GM12878 (cell line): ENCODE data around the gene TMEM191C. TPM values are rescaled to one million over a fixed set of nuclear protein-coding genes. Genes with fewer than 3 reads are reported as not detected.
"Not testable (repeated sequence)": the region's sequence is repeated elsewhere in the genome, so short reads cannot be mapped to it uniquely, and the experiment has no call there.

Experiments
- ATAC-seq: fragments of 200-7000 bp; cut with Tn5 transposase; 3 replicates; pipeline ENCODE4 v1.9.1; 2020; ENCODE audit warnings: mild to moderate bottlenecking, moderate library complexity
- BruUV-seq: library from RNA; stranded (reverse); fragments of 400-500 nt; replicated peaks from 2 replicates; lab custom pipeline; 2021; lab: Mats Ljungman, UMichigan
- CTCF ChIA-PET: fragments of 300-600 bp; sonication (Branson Sonifier 250); formaldehyde crosslinking; extraction: SDS; loops from one replicate; lab custom pipeline; 2021; ENCODE audit warnings: inconsistent platforms; lab: Yijun Ruan, JAX
- POLR2A ChIA-PET: fragments of 350-600 bp; formaldehyde crosslinking; extraction: SDS; loops from one replicate; lab custom pipeline; 2021; ENCODE audit warnings: inconsistent platforms; lab: Charles Lee
- RAD21 ChIA-PET: fragments of 300-600 bp; sonication (Branson Sonifier 250); formaldehyde crosslinking; loops from one replicate; lab custom pipeline; 2023; ENCODE audit warnings: antibody characterized with exemption; ENCODE audit not compliant: unreplicated experiment; lab: Charles Lee
- SMC1A ChIA-PET: fragments of 300-600 bp; sonication (Branson Sonifier 250); formaldehyde crosslinking; loops from one replicate; lab custom pipeline; 2023; ENCODE audit not compliant: unreplicated experiment, uncharacterized antibody; lab: Charles Lee
- DNase-seq: peaks from one replicate; pipeline ENCODE4 v3.0.0-alpha.2; 2011; ENCODE audit warnings: low read depth, low spot score
- FAIRE-seq: peaks from 3 replicates; lab custom pipeline; 2011; peaks lifted over from hg19 to GRCh38; lab: Jason Lieb, UNC
- H2AFZ ChIP-seq: 2 replicates; pipeline ENCODE4 v1.6.0; 2011; ENCODE audit warnings: low read depth, low read length, control low read depth; ENCODE audit not compliant: control insufficient read depth
- H3K27ac ChIP-seq: 2 replicates; pipeline ENCODE4 v1.5.1; 2011; ENCODE audit warnings: control low read depth; ENCODE audit not compliant: control insufficient read depth, insufficient read depth
- H3K27me3 ChIP-seq, 2 experiments: replicated peaks in 1 of 2; 2 replicates each; pipeline versions ENCODE4 v1.6.0 to v1.6.1; 2011; ENCODE audit warnings: low read length in 1 of 2; ENCODE audit not compliant: control insufficient read depth in 2 of 2, insufficient read depth in 2 of 2
- H3K36me3 ChIP-seq, 2 experiments: 2 replicates each; pipeline ENCODE4 v1.5.1; 2011; ENCODE audit warnings: low read length in 1 of 2; ENCODE audit not compliant: control insufficient read depth in 2 of 2, insufficient read depth in 2 of 2
- H3K4me1 ChIP-seq: 2 replicates; pipeline ENCODE4 v1.6.1; 2011; ENCODE audit warnings: mild to moderate bottlenecking, low read length, moderate library complexity, mixed read lengths; ENCODE audit not compliant: control insufficient read depth, insufficient read depth
- H3K4me2 ChIP-seq: 2 replicates; pipeline ENCODE4 v1.6.0; 2011; ENCODE audit warnings: control low read depth; ENCODE audit not compliant: control insufficient read depth, insufficient read depth
- H3K4me3 ChIP-seq: fragments of 200-600 bp; sonication (generic); 2 replicates; pipeline ENCODE4 v1.5.1; 2016
- H3K79me2 ChIP-seq: 2 replicates; pipeline ENCODE4 v1.6.0; 2011; ENCODE audit warnings: low read length; ENCODE audit not compliant: control insufficient read depth, insufficient read depth
- H3K9ac ChIP-seq: 2 replicates; pipeline ENCODE4 v1.8.0; 2011; ENCODE audit warnings: low read length, control low read depth, mixed read lengths; ENCODE audit not compliant: control insufficient read depth, insufficient read depth
- H3K9me3 ChIP-seq: replicated peaks from 3 replicates; pipeline ENCODE4 v1.5.1; 2011; ENCODE audit warnings: mild to moderate bottlenecking, low read length; ENCODE audit not compliant: control insufficient read depth, insufficient read depth
- H4K20me1 ChIP-seq: 2 replicates; pipeline ENCODE4 v1.6.0; 2011; ENCODE audit not compliant: control insufficient read depth, insufficient read depth
- WGBS: methylation state at CpG from one replicate; pipeline ENCODE4 v1.1.6; 2016; ENCODE audit warnings: low lambda C conversion rate; ENCODE audit not compliant: insufficient replicate concordance, insufficient coverage; ENCODE audit errors: missing lambda C conversion rate; 5-methylcytosine and 5-hydroxymethylcytosine counted together
- in situ Hi-C: fragments of 300-500 bp; cut with MboI; formaldehyde crosslinking; loops from 9 replicates; pipeline ENCODE4 v1.14.3; 2018; ENCODE audit warnings: mixed read lengths
- intact Hi-C: fragments of 100-400 bp; cut with micrococcal nuclease; formaldehyde crosslinking; loops from one replicate; pipeline ENCODE4 v1.14.2; 2022; ENCODE audit not compliant: unreplicated experiment
- polyA plus RNA-seq, 11 experiments: library from polyadenylated mRNA; depleted of rRNA in 4 of 11; unstranded in 6 of 11; stranded (reverse) in 5 of 11; fragments of >200 nt; fragmentation: Nextera tagmentation in 4 of 11; fragmentation: Illumina TruSeq in 1 of 11; extraction: Ambion mirVana in 4 of 11; extraction: Trizol in 1 of 11; gene quantifications; 1 replicate in 1 of 11; 2 replicates in 10 of 11; pipeline versions ENCODE4 v1.2.1 to v1.2.3, GENCODE V29; 2011 to 2016; ENCODE audit warnings: inconsistent platforms in 2 of 11, missing spikeins in 2 of 11, low read depth in 1 of 11
- total RNA-seq, 4 experiments: library from RNA; depleted of rRNA in 3 of 4; stranded (reverse); fragments of >200 nt in 3 of 4; fragmentation: Illumina TruSeq in 1 of 4; extraction: Trizol in 1 of 4; gene quantifications; 2 replicates each; pipeline versions ENCODE4 v1.2.1 to v1.2.3, GENCODE V29; 2013 to 2021

TMEM191C gene
- total and polyA plus RNA-seq, 10 of the 15 experiments (the other 5 are each of a cell fraction or from before 2014, with no cell fraction given), result 0.03 to 1.9 (median 0.43) TPM

GRCh38 chr22:21512022-21512421 lies 44.8 kb downstream of the TMEM191C start:
- in situ Hi-C loops, DNase-seq, ATAC-seq, H3K4me1 ChIP-seq, H3K27me3 ChIP-seq, H3K9me3 ChIP-seq, H3K4me3 ChIP-seq, RAD21 ChIA-PET, H3K36me3 ChIP-seq, H3K9ac ChIP-seq, intact Hi-C loops, SMC1A ChIA-PET, H3K4me2 ChIP-seq, H3K79me2 ChIP-seq, H2AFZ ChIP-seq, FAIRE-seq, H3K27ac ChIP-seq, H4K20me1 ChIP-seq, POLR2A ChIA-PET, CTCF ChIA-PET: not testable (repeated sequence)
- TSS peak; percentile 25 for BruUV-seq
- WGBS, result 100% methylated on average over 5 of the region's 11 CpGs

- H2AFZ ChIP-seq, DNase-seq, RAD21 ChIA-PET, H3K79me2 ChIP-seq, H3K4me2 ChIP-seq, CTCF ChIA-PET, H3K27me3 ChIP-seq, H3K9ac ChIP-seq, H4K20me1 ChIP-seq, POLR2A ChIA-PET, intact Hi-C loops, H3K27ac ChIP-seq, SMC1A ChIA-PET, H3K4me1 ChIP-seq, in situ Hi-C loops, FAIRE-seq, H3K9me3 ChIP-seq, H3K4me3 ChIP-seq, H3K36me3 ChIP-seq, BruUV-seq: not testable (repeated sequence)
- ATAC-seq, result peak; percentile 89
- no CpG with 5 or more reads among the region's 12 CpGs for WGBS
These were observed 46.9 kb downstream of the TMEM191C start for GRCh38 chr22:21514117-21514516.

GRCh38 chr22:21515234-21515633 lies 48.0 kb downstream of the TMEM191C start:
- FAIRE-seq, in situ Hi-C loops: not testable (repeated sequence)

GRCh38 chr22:21516522-21516921 lies 49.3 kb downstream of the TMEM191C start:
- intact Hi-C loops, CTCF ChIA-PET: not testable (repeated sequence)

More at GRCh38 chr22:21515234-21515633, 48.0 kb downstream of the TMEM191C start:
- H3K9me3 ChIP-seq, POLR2A ChIA-PET, H3K4me2 ChIP-seq, intact Hi-C loops, BruUV-seq, H3K4me1 ChIP-seq, H3K27me3 ChIP-seq, DNase-seq, H3K4me3 ChIP-seq, H3K27ac ChIP-seq, H2AFZ ChIP-seq, SMC1A ChIA-PET, H3K9ac ChIP-seq, ATAC-seq, H3K79me2 ChIP-seq, H3K36me3 ChIP-seq, H4K20me1 ChIP-seq, CTCF ChIA-PET, RAD21 ChIA-PET: not testable (repeated sequence)
- WGBS, result no CpG with 5 or more reads among the region's 9 CpGs

More at GRCh38 chr22:21516522-21516921, 49.3 kb downstream of the TMEM191C start:
- RAD21 ChIA-PET, H3K27ac ChIP-seq, H3K4me3 ChIP-seq, H3K4me1 ChIP-seq, H3K27me3 ChIP-seq, H2AFZ ChIP-seq, FAIRE-seq, H3K36me3 ChIP-seq, ATAC-seq, in situ Hi-C loops, H3K9ac ChIP-seq, H3K9me3 ChIP-seq, POLR2A ChIA-PET, H4K20me1 ChIP-seq, H3K4me2 ChIP-seq, DNase-seq, BruUV-seq, SMC1A ChIA-PET, H3K79me2 ChIP-seq: not testable (repeated sequence)
- no CpG with 5 or more reads among the region's 22 CpGs for WGBS
